ENCODE results near the gene GCSH. TPM values are rescaled to one million over a fixed set of nuclear protein-coding genes. Genes with fewer than 3 reads are reported as not detected.
A peak's percentile ranks its signal among the peaks of the same experiment; 100 is the strongest.

The GCSH gene
- total RNA-seq, result 10 to 100 TPM; 10.1 to 13.9 TPM

DNA sequence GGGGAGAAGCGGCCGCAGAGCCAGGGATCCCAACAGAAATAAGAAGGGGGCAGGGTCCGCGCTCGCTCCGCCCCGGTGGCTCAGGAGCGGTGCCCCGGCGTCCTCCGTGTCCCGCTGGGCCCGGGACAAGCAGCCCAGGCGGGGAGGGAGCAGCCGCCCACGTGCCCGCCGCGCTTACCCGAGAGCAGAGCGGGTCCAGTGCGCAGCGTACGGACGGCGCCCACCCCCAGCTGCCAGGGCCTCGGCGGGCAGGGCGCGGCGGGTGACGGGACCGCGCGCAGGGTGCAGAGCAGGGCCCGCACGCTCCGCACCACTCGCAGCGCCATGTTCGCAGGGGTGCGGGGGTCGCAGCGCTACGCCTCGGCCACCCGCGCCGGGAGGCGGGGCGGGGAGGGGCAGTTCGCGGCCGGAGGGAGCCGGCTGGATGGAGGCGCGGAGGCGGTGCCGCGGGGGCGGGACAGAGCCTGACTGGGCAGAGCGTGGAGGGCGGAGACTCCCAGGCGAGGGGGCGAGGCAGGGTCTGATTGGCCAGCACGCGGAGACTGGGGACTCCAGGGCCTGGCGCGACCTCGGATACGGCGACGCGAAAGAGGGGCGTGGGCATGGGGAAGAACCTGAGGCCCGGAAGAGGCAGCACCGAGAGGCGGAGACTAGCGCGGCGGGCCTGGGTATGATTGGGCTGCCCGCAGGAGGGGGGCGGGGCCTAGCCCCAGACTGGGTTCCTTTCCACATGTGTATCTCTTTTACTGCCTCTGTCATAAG is at the start of gene GCSH:
Gene GCSH, minus strand, starts transcription at position 443 of the 762 bp plus-strand sequence. Its CDS starts 117 bp downstream, at position 326.
- Mint-ChIP-seq H3K9me3 (ENCODE audit: insufficient read depth) (no peaks in the 10 kb centered on the region), H3K27ac (peak within 1 kb of the TSS; percentile 46), H3K4me1 (ENCODE audit: low read depth) (peaks cover 13% of the 10 kb centered on the region), H3K36me3 (ENCODE audit: low read depth) (no peaks in the 10 kb centered on the region), H3K27me3 (ENCODE audit: low read depth) (no peaks in the 10 kb centered on the region), H3K4me3 (peak within 1 kb of the TSS; percentile 74)
- DNase-seq (peak; percentile 99), ATAC-seq (peak; percentile 99)
- ChIA-PET POLR2A (interaction anchor here (2.9 kb wide), 1 partner anchor 20 kb away, joined by 10 read pairs; the partner anchor contains the start of gene C16orf46), CTCF (no interaction called here)

DNA sequence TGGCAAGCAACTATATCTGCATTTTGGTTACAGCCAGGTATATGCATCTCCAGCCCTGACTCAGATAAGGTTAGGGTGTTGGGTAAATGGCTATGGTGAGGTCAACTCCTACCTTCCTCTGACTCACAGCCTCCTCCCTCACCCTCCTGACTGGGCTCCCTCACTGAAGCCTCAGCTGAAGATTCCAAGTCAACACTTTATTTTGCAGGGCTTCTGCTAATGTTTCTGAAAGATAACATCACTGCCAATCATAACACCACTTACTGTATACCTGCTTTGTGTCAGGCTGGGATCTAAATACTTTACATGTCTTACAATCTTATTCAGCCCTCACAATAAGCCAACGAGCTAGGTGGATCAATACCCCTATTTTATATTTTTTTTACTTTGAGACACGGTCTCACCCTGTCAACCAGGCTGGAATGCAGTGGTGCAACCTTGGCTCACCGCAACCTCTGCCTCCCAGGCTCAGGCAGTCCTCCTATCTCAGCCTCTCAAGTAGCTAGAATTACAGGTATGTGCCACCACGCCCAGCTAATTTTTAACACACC is 47.8 kb upstream of the GCSH start:
- no peaks in the 10 kb centered on the region for H3K36me3 Mint-ChIP-seq (ENCODE audit: low read depth)
- no peaks in the 10 kb centered on the region for H3K4me1 Mint-ChIP-seq (ENCODE audit: low read depth)
- H3K4me3 Mint-ChIP-seq, result no peak overlapping the region
- no peaks in the 10 kb centered on the region for H3K9me3 Mint-ChIP-seq (ENCODE audit: insufficient read depth)
- ATAC-seq (no peak), DNase-seq (no peak)
- no peak overlapping the region for H3K27ac Mint-ChIP-seq
- H3K27me3 Mint-ChIP-seq (ENCODE audit: low read depth), result peaks cover 2% of the 10 kb centered on the region
- POLR2A ChIA-PET, result no interaction called here
- CTCF ChIA-PET, result no interaction called here

DNA sequence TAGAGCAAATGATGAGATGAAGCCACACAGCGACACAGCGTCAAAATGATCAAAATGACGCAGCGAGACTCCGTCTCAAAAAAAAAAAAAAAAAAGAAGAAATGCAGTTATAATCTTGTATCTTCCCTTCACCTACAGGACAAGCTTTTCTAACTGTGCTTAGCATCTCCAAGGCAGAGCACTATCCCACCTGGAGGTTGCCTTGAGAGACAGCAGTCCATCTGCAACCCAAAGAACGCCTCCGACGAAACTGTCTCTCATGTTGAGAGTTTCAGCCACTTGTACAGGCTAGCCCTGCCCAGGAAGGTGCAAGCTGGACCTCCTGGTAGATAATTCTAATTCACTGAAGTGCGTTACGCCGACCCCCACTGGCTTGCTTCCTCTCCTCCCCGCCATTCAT is 46.7 kb upstream of the GCSH start:
- no peaks in the 10 kb centered on the region for H3K4me1 Mint-ChIP-seq (ENCODE audit: low read depth)
- H3K27ac Mint-ChIP-seq, result no peak overlapping the region
- DNase-seq, result no peak
- H3K4me3 Mint-ChIP-seq, result no peak overlapping the region
- H3K36me3 Mint-ChIP-seq (ENCODE audit: low read depth), result no peaks in the 10 kb centered on the region
- no peak for ATAC-seq
- H3K27me3 Mint-ChIP-seq (ENCODE audit: low read depth), result peaks cover 2% of the 10 kb centered on the region
- H3K9me3 Mint-ChIP-seq (ENCODE audit: insufficient read depth), result no peaks in the 10 kb centered on the region
- CTCF ChIA-PET, result no interaction called here
- POLR2A ChIA-PET, result no interaction called here

DNA sequence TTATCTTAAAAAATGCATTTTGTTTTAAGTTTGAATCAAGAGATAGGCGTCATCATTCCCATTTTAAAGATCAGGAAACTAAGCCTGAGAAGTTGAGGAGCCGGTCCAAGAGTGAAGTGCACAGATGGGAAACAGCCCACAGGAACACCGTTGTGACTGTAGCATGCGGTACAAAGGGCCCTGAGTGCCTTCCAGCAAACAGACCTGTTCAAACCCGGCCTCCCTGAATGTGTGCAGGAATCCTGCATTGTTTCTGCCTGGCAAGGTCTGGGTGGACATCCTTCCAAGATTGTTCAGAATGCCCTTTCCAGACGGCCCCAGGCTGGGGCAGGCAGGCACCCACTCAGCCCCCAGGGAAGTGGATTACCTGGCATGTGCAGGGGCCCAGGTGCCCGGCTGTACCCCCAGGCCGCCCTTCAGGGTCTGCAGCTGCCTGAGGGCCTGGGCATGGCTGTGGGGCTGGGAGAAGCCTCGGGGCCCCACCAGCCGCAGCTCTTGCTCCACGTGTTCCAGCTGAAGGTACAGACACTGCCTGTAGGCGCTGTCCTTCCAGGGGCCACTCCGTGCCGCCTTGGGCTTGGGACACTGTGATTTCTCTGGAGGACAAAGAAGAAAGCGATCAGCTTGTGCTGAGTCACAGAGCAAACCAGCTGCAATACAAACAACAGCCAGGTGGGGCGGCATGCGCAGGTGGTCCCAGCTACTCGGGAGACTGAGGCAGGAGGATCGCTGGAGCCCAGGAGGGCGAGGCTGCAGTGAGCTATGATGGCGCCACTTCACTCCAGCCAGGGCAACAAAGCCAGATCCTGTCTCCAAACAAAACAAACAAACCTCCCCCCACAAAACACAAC is 45.0 kb upstream of the GCSH start:
- CTCF ChIA-PET, result no interaction called here
- no peak for ATAC-seq
- Mint-ChIP-seq H3K27me3 (ENCODE audit: low read depth) (peaks cover under 1% of the 10 kb centered on the region), H3K9me3 (ENCODE audit: insufficient read depth) (no peaks in the 10 kb centered on the region), H3K4me3 (no peak overlapping the region), H3K4me1 (ENCODE audit: low read depth) (no peaks in the 10 kb centered on the region), H3K36me3 (ENCODE audit: low read depth) (no peaks in the 10 kb centered on the region), H3K27ac (no peak overlapping the region)
- POLR2A ChIA-PET, result no interaction called here
- DNase-seq, result no peak

DNA sequence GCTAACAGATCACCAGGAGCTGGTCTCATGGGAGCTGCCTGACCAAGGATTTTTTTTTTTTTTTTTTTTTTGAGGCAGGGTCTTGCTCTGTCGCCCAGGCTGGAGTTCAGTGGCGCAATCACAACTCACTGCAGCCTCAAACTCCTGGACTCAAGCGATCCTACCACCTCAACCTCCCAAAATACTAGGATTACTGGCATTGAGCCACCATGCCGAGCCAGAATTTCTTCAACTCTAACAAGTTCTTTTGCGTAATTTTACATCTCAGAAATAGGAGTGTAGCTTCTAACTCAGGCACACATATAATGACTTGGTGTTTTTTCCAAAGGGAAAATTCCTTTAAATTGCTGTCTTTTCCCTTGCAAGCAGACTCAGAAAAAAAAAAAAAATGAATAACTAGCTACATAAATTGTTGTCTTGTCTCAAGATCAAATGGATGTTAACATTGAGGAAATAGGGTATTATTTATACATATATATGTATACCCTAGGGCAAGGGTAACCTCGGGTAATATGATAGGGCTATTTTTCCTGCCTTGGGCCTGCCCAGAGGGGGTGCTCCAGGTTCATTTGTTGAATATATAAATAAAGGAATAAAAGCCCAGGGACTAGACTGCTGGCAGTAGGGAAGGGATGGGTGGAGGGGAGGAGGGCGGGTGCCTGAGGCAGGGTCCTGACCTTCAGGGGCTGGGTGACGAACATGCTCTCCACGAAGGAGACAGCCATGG is 42.8 kb upstream of the GCSH start:
- H3K27me3 Mint-ChIP-seq (ENCODE audit: low read depth), result no peaks in the 10 kb centered on the region
- ATAC-seq (no peak), DNase-seq (no peak)
- H3K4me3 Mint-ChIP-seq, result no peak overlapping the region
- no peaks in the 10 kb centered on the region for H3K36me3 Mint-ChIP-seq (ENCODE audit: low read depth)
- H3K27ac Mint-ChIP-seq, result no peak overlapping the region
- no peaks in the 10 kb centered on the region for H3K9me3 Mint-ChIP-seq (ENCODE audit: insufficient read depth)
- POLR2A ChIA-PET, result no interaction called here
- H3K4me1 Mint-ChIP-seq (ENCODE audit: low read depth), result no peaks in the 10 kb centered on the region
- CTCF ChIA-PET, result no interaction called here

DNA sequence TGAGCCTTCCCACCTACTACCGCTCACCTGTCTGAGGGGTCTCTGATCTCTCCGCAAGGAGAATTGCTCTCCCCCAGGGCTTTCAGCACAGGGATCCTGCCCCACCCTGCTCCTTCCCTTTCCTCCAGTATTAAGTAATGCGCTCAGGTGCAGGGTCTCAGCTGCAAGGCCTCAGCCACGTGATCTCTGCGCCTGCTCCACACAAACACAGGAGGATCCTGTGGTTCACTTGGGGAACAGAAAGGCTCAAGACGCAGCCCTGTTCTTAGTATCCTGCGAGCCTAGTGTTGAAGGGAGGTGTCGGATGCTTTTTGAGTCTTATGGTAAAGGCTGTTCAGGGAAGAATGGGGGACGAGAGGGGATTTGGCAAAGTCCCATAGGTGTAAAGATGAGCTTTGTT is 41.6 kb upstream of the GCSH start:
- DNase-seq (no peak), ATAC-seq (no peak)
- H3K9me3 Mint-ChIP-seq (ENCODE audit: insufficient read depth), result no peaks in the 10 kb centered on the region
- H3K4me1 Mint-ChIP-seq (ENCODE audit: low read depth), result no peaks in the 10 kb centered on the region
- no peak overlapping the region for H3K27ac Mint-ChIP-seq
- no peaks in the 10 kb centered on the region for H3K27me3 Mint-ChIP-seq (ENCODE audit: low read depth)
- ChIA-PET POLR2A (no interaction called here), CTCF (no interaction called here)
- H3K36me3 Mint-ChIP-seq (ENCODE audit: low read depth), result no peaks in the 10 kb centered on the region
- H3K4me3 Mint-ChIP-seq, result no peak overlapping the region

DNA sequence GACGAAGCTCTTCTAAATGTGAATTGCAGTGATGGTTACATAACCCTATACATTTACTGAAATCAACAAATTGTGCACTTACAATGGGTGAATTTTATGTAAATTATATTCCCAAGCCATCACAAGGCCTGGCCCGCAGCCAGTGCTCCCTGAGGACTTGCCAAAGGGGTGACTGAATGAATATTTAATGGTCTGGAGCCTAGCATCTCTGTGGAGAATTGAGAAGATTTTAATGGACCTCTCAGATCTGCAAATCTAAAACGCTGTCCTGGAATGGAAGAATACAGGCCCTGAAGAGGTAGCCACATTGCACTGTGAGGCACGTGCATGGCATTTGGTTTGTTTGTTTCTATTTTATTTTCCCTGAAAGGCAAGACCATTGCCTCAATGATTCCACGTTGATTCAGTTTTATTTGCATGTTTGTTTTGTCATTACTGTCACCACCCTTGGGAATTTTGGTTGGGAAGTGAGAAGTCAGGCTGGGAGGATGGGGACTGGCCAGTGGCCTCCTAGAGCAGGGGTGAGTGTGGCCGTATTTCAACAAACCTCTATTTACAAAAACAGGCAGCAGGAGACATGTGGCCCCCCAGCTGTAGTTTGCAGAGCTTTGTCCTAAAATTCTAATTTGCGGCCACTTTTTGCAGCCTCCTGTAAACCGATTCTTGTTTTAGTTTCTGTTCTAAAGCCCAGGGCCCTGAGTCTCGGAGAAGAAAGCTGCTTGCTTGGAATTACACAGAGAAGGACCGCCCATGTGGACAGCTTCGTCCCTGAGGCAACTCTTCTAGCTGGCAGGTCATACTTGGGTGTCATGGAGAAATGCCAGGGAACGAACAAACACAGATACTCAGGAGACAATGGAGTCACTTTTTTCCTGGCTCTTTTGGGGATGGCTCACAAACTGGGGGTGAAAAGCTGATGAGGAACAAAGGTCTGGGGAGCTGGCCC is 40.5 kb upstream of the GCSH start:
- ATAC-seq (no peak), DNase-seq (no peak)
- no peak overlapping the region for H3K27ac Mint-ChIP-seq
- ChIA-PET CTCF (no interaction called here), POLR2A (no interaction called here)
- H3K27me3 Mint-ChIP-seq (ENCODE audit: low read depth), result no peaks in the 10 kb centered on the region
- H3K4me1 Mint-ChIP-seq (ENCODE audit: low read depth), result no peaks in the 10 kb centered on the region
- H3K36me3 Mint-ChIP-seq (ENCODE audit: low read depth), result no peaks in the 10 kb centered on the region
- no peaks in the 10 kb centered on the region for H3K9me3 Mint-ChIP-seq (ENCODE audit: insufficient read depth)
- no peak overlapping the region for H3K4me3 Mint-ChIP-seq

DNA sequence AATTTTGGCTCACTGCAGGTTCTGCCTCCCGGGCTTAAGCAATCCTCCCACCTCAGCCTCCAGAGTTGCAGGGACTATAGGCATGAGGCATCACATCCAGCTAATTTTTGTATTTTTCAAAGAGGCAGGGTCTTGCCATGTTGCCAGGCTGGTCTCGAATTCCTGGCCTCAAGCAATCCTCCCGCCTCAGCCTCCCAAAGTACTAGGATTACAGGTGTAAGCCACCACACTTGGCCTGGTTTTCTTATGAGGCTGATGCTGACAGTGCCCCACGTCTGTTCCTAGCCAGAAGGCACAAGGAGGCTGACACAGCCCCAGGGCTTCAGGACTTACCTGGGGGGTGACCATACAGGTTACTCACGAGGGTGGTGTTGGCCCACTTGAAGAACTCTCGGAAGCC is 33.9 kb upstream of the GCSH start:
- H3K4me1 Mint-ChIP-seq (ENCODE audit: low read depth), result no peaks in the 10 kb centered on the region
- no peak overlapping the region for H3K4me3 Mint-ChIP-seq
- ChIA-PET POLR2A (no interaction called here), CTCF (no interaction called here)
- no peak for ATAC-seq
- no peaks in the 10 kb centered on the region for H3K36me3 Mint-ChIP-seq (ENCODE audit: low read depth)
- no peak for DNase-seq
- no peaks in the 10 kb centered on the region for H3K9me3 Mint-ChIP-seq (ENCODE audit: insufficient read depth)
- peaks cover 2% of the 10 kb centered on the region for H3K27me3 Mint-ChIP-seq (ENCODE audit: low read depth)
- H3K27ac Mint-ChIP-seq, result no peak overlapping the region

DNA sequence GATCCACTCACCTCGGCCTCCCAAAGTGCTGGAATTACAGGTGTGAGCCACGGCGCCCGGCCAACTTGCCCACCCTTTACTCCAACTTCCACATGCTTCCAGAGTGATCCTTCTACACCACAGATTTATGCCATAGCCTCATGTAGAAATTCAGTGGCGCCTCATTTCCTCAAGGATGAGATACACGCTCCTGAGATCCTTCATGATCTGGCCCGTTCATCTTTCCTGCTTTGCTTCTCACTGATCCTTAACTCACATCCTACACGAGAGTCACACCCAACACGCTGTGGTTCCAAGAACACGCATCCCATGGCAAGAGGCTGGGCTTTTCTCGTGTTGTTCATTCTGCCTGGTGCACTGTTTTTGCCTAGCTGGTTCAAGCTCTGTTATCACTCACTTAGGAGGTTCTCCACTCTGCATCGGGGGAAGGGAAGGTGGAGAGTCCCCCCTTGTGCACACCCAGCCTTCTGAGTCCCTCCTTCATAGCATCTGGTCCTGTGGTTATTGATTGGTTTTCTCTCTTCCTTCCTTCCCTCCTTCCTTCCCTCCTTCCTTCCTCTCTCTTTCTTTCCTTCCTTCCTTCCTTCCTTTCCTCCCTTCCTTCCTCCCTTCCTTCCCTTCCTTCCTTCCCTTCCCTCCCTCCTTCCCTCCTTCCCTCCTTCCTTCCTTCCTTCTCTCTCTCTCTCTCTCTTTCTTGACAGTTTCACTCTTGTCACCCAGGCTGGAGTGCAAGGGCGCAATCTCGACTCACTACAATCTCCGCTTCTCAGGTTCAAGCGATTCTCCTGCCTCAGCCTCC is 32.7 kb upstream of the GCSH start:
- H3K4me1 Mint-ChIP-seq (ENCODE audit: low read depth), result no peaks in the 10 kb centered on the region
- no peak overlapping the region for H3K27ac Mint-ChIP-seq
- ChIA-PET CTCF (interaction anchor here (0.7 kb wide), 1 partner anchor 93 kb away, joined by 3 read pairs; the partner anchor contains the start of gene ATMIN), POLR2A (no interaction called here)
- peaks cover 2% of the 10 kb centered on the region for H3K27me3 Mint-ChIP-seq (ENCODE audit: low read depth)
- DNase-seq (no peak), ATAC-seq (no peak)
- no peaks in the 10 kb centered on the region for H3K36me3 Mint-ChIP-seq (ENCODE audit: low read depth)
- no peaks in the 10 kb centered on the region for H3K9me3 Mint-ChIP-seq (ENCODE audit: insufficient read depth)
- no peak overlapping the region for H3K4me3 Mint-ChIP-seq

DNA sequence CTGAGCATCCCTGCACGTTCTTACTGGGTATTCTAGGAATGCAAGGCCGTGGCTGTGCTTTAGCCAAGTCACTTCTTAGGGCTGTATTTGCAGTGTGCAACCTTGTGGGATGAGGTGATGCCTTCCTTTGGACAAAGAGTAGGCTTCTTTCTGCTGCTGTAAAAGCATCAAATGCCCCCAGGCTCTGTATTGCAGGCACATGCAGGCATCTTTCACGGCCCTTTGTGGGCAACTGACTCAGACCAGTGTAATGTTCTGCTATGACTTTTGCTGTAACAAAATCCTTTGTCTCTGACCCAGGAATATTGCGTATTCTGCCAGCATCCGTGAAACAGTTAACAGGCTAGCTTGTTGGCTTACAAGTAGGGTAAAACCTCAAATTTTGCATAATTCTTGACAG is 30.9 kb upstream of the GCSH start:
- ChIA-PET POLR2A (no interaction called here), CTCF (no interaction called here)
- ATAC-seq, result no peak

More for the DNA sequence above, 30.9 kb upstream of the GCSH start:
- H3K27me3 Mint-ChIP-seq (ENCODE audit: low read depth), result peaks cover 2% of the 10 kb centered on the region
- no peak overlapping the region for H3K4me3 Mint-ChIP-seq
- no peaks in the 10 kb centered on the region for H3K9me3 Mint-ChIP-seq (ENCODE audit: insufficient read depth)
- no peak overlapping the region for H3K27ac Mint-ChIP-seq
- no peak for DNase-seq
- H3K36me3 Mint-ChIP-seq (ENCODE audit: low read depth), result no peaks in the 10 kb centered on the region
- H3K4me1 Mint-ChIP-seq (ENCODE audit: low read depth), result no peaks in the 10 kb centered on the region

Measured in activated CD8-positive, alpha-beta T cell treated with anti-CD3 and anti-CD28 coated beads, Interleukin-2, amount 10 ng/mL, durations not matched to agents 7 days and 5 days (primary cell).